Medulla oblongata (tissue), 1 donor: ENCODE data around the gene ARL6IP6.
A peak's percentile ranks its signal among the peaks of the same experiment; 100 is the strongest.

Source experiments
- DNase-seq: peaks from one replicate; pipeline ENCODE4 v3.0.0-alpha.2; 2015; ENCODE audit errors: extremely low spot score

ARL6IP6 gene

DNA sequence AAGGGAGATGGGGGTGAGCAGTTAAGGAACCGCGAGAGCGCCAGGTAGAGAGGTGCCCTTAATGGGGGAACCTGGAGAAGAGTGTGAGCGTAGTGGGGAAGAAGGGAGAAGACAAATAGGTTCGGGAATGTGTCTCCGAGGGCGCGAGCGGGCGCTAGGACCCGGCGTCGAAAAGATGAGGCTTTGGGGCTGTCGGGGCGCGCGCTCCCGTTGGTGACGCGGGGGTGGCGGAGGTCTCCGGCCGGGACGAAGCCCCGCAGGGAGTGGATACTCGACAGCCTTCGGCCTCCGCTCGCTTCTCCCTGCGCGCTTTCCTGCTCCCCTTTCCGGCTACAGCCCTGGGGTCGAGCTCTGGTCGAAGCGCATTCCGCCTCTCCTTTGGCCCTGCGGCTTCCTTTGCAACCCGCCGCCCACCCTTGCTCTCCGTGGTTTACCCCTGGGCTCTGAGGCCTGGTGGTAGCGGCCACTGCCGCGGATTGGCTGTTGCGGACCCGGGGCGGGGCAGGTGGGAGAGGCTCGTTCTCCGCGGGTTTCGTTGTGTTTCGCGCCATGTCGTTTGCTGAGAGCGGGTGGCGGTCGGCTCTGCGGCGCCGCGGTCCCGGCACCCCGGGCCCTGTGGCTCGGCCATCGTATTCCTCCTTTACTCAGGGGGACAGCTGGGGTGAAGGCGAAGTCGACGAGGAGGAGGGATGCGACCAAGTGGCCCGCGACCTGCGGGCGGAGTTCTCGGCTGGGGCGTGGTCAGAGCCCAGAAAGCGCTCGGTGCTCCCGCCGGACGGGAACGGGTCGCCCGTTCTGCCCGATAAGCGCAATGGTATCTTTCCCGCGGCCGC is at the start of gene ARL6IP6:
TSS of gene ARL6IP6 (plus strand) at position 545 of the 833 bp plus-strand sequence. CDS start at position 550, 5 bp downstream.
- DNase-seq, result peak; percentile 96

DNA sequence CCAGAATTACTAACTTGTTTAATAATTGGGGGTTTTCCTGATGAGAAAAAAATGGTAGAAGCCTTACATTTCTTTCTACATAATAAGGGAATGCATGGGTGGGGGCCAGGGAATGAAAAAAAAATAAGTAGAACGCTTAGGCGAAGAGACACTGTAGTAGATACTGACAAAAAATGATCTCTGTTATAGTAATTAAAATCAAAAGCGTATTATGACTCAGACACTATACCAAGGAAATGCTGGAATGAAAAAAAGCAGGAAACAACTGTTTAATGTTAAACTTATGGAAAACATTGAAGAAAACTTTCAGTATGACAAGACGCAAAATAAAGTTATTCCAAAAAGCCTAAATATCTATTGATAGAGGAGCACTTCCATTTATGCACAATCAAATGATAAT is 44.1 kb upstream of the ARL6IP6 start:
- no peak for DNase-seq

DNA sequence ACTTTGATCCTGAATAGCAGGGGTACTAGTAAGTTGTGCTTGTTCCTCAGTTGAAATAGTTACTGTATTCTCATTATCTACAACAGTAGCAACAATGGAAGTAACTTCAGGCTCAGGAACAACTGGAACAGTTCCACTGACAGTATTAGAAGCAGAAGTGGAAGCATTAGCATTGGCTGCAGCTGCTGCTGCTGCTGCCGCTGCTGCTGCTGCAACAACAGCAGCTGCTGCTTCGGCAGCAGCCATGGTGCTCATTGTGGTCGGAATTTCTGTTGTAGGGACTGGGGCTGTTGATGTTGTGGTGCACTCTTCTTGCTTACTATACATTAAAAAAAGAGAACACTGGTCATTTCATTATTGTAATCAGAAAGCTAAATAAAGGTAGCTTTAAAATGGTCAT is 42.0 kb upstream of the ARL6IP6 start:
- DNase-seq, result peak; percentile 5

DNA sequence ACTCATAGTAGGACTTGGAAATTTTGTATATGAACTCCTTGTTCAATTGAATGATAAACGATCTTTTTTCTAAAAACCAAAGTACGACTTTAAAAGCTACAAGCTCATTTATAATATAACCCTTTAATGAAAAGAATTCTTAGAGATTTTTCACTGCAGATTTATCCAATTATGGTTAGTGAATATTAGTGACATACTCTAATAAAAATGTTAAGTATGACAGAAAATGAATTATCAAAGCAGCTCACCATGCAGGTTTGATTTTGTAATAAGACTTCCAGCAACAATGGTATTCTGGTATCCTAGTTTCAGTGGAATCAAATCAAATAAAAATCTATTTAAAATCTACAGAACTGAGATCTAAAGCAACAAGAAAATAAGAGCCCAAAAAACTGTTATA is 39.6 kb upstream of the ARL6IP6 start:
- no peak for DNase-seq

DNA sequence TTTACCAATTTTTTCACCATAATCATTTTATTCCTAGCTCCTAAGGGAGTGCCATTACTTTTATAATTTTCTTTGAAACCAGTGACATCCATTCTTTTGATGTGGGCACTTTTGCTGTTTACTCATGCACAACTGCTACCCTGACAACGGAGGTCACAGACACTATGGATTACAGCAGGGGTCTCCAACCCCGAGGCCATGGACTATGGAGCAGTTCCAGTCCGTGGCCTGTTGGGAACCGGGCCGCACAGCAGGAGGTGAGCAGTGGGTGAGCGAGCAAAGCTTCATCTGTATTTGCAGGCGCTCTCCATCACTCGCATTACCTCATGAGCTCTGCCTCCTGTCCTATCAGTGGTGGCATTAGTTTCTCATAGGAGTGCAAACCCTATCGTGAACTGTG is 35.8 kb upstream of the ARL6IP6 start:
- DNase-seq, result no peak

DNA sequence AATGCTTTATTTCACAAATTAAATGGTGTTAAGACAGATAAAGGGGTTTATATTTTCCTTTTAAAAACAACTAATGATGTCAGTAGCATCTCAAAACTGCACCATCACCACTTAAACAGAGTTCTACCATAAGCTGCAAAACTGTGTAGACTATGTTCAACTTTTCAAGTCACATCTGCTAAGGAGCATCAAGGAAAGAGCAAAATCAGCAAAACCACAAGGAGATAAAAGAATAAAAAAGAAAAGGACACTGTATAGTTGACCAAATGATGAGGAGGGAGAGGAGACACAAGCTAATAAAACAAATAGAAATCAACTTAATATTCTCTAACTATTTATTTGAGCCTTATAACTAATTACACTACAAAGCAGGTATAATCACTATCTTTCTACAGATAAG is 35.0 kb upstream of the ARL6IP6 start:
- DNase-seq, result no peak

DNA sequence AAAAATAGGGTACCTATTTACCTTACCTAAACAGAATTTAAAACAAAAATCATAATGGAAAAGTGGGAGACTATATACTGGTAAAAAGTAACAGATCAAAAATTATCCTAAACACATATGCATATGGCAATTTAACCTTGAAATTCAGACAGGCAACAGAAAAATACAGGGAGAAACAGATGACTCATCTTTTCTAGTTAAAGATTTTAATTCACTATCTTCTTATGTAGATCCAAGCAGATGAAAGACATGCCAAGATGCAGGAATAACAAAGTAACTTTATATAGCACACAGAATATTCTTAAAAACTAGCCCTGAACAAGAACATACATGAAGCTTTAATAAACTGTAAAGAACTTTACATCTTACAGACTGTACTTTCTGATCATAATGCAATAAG is 32.1 kb upstream of the ARL6IP6 start:
- DNase-seq, result no peak

DNA sequence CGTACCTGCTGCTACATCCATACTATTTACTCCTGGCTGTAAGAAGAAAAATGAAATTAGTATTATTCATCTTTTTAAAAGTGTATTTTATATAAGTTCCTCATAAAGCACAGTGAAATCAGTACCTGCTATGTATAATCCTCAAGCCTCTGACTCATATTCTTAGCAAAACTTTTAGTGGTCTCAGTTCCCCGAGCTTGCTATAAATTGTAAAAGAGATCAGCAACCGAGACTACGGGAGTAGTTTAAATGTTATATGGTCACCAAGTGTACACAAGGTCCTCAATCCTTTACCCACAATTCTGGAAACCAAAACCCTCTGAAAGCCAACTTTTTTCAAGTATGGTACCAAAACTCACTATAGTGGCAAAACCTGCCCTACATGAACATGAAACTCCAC is 25.4 kb upstream of the ARL6IP6 start:
- DNase-seq, result no peak

DNA sequence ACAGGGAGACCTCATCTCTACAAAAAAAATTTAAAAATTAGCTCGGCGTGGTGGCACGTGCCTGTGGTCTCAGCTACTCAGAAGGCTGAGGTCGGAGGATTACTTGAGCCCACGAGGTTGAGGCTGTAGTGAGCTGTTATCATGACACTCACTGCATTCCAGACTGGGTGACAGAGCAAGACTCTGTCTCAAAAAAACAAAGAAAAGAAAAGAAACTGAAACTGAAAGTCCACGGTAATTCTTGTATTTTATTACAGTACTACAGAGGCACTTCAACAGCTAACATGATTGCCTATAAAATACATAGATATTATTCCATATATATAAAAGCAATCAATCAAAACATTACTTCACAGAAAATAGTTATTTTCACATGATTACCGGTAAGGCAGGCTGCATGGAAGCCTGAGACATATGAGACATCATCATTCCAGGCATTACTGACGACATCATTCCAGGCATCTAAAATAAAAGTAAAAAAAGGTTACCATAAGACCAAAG is 24.2 kb upstream of the ARL6IP6 start:
- peak; percentile 27 for DNase-seq

DNA sequence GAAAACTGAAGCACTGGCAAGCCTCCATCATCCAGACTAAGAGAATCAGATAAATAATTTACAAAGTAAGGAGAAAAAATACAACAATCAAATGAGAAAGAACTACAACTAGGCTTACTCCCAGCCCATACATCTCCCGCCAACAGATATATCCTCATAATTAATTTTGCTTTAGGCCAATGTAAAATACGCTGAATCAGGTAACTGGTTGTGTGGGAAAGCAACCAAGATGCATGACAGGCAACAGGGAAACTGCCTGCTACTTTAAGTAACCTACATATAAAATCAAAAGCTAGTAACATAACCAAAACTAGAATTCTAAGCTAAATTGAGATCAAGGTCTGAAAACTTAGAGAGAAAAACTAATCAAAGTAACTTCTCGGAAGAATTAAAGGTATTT is 22.7 kb upstream of the ARL6IP6 start:
- DNase-seq, result no peak

DNA sequence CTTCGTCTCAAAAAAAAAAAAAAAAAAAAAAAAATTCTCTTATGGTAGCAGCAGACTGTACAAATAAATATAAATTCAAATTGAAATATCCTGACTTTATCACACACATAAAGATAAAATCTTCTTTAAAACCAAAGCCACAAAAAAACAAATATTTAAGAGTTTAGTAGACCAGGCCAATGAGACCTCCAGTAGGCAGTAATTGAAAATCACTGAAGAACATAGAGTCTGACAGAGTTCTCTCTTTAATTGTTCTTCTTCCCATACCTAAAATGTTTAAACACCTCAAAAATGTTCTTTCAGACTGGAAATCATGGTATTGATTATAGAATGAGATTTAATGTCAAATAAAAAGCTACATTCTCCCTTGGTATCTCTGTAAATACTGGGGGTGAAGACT is 21.9 kb upstream of the ARL6IP6 start:
- DNase-seq, result no peak

DNA sequence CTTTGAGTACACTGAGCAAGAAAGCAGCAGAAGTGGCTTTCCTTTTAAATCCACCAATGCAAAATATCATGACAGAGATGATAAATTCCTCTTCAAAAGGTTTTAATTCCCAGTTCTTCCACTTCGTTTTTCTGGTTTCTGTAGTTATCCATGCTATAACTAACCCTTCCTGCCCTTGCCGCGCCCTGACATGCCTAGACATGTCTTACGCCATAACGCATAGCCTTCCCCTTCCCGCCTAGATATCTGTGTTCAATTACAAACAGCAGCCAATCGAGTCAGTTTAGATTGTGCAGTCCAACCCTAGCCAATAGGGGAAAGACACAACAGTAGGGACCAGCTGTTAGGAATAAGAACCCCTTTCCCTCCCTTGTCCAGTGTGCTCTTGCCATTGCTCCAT is 17.2 kb upstream of the ARL6IP6 start:
- DNase-seq, result no peak

DNA sequence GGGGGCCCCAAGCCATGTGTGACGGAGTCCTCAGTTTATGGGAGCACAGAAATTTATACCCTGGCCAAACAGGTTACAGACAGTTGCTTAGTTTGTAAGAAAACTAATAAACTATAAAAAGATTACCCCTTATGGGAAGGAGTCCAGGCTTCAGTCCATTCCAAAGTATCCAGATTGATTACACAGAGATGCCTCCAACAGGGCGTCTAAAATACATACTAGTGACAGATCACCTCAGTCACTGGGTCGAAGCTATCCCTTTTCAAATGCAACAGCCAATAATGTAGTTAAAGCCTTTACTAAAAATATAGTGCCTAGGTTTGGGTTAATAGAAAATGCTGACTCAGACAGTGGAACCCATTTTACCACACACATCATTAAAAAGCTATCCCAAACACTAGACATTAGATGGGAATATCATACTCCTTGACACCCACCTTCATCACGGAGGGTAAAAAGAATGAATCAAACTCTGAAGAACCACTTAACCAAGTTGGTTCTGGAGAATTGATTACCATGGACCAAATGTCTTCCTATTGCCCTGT is 11.9 kb upstream of the ARL6IP6 start:
- DNase-seq, result no peak

DNA sequence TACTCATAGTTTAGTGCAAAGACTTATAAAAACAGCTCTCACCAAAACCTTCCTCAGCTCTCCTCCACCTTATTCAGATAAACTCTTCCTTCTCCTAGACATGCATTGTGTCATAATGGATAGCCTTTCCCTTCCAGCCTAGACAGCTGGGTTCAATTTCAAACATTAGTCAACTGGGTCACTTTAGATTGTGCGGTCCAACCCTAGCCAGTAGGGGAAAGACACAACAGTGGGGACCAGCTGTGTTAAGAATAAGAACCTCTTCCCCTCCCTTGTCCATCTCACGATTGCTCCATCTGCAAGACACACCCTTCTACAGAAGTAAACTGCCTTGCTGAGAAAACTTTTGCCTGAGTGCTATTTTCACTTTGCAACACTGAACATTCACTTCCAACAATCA is 9.7 kb upstream of the ARL6IP6 start:
- no peak for DNase-seq

DNA sequence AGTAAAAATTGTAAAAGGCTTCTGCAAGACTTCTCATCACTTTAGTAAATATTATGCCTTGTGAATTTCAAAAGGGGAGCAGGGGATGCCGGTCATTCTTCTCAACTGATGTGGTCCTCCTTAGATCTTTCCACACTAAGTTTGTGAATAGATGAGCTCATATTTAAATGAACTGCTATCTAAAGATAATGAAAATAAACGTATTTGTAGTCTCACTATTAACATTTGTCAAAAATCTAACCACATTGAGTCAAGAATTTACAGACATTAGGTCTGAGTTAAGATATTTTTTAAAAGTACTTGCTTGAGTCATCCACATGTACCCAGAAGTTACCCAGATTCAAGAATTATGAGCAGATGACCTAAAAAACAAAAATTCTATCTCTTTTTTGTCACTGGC is 7.7 kb upstream of the ARL6IP6 start:
- DNase-seq, result no peak

DNA sequence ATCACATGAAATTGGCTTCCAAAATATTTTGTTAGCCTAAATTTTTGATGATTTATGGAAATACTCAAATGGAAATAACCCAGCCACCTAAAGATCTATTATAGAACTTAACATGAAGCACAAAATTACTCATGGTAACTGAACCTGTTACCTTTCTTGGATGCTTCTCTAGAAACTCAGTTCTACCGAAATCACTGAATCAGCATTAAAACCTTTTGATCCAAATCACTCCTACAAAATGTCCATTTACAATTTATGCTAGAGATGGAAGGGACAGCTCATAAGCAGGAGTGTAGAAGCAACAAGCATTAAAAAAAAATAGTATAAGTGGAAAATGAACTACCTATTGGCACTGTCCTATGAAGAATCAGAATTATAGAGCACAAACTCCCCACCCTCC is 3.3 kb upstream of the ARL6IP6 start:
- no peak for DNase-seq

DNA sequence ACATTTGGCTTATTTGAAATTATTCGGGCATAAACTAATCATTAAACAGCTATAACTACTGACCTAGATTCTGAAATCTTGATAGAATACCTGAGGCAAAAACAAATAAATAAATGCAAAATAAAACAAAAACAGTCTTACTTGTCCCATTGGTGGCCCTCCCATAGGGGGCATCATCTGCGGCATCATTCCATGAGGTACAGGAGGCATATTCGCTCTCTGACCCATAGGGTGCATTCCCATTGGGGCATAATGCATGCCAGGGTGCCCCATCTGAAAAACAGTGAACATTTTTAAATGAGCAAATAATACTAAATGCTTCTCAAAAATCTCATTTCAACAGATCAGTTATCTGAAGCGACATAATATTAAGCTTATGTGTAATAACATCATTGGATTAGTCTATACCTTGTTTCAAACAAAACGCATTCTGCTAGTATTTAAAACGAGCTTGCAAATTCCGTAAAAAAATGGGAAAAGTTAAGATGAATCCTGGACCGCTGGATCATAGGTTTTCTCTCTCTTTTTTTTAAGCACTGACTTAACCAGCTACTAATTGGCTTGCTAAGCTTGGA is 2.5 kb upstream of the ARL6IP6 start:
- no peak for DNase-seq

DNA sequence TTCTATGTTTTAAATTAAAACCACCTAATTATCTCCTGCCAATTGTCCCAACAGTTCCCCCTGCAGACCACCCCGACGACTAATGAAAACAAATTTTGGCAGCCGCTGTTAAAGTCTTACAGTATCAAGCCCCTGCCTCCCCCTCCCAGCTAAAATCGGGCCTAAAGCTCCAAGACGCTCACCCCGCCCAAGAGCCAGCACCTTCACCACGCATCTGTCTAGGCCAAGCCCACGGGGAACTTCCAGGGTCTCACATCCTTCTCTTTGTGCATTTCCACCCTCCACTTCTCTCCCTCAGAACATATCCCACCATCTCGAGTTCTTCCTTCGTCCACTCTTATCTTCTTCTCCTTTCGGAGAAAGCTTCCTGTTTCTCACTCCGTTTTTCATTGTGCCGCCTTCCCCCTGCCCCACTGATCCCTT is 1.6 kb upstream of the ARL6IP6 start:
- DNase-seq, result peak; percentile 43

DNA sequence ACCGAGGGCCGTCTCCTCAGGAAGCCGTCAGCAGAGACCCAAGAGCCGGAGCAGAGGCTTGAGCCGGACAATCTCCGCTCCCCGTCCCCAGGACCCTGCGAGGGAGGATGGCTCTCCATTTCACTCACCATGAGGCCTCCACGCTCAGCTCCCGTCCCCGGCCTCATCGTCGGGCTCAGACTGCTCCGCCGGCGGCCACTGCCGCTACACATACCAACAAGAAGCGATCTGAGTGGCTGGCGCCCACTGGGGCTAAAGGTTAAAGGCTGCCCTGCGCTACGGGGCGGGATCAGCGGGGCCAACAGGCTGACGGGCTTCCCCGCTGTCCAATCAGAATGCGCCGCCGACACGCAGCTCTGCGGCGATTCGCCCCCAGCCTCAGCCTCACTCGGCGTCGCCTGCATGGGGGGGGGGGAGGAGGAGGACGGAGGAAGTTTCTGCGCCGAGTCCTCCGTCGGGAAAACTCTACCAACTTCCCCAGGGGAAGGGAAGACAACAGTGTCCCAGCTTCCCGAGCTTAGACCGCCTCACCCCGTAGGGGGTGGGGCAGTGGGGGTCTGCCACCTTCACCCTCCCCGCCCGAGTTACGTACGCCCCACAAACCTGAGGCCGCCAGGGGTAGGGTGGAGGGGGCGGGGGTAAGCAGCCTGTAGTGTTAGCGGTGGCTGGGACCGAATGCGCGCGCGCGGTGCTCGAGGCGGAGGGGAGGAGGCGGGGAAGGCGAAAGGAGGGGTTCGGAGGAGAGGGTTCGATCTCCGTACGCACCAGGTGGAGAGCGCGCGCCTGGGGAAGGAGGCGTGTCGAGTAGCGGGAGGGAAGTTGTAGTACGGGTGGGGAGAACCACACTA is 968 bp upstream of the ARL6IP6 start, which contains the start of gene PRPF40A:
TSS of gene PRPF40A (minus strand) at position 234 of the 848 bp plus-strand sequence. CDS start at position 212, 22 bp downstream.
- DNase-seq, result peak; percentile 99

DNA sequence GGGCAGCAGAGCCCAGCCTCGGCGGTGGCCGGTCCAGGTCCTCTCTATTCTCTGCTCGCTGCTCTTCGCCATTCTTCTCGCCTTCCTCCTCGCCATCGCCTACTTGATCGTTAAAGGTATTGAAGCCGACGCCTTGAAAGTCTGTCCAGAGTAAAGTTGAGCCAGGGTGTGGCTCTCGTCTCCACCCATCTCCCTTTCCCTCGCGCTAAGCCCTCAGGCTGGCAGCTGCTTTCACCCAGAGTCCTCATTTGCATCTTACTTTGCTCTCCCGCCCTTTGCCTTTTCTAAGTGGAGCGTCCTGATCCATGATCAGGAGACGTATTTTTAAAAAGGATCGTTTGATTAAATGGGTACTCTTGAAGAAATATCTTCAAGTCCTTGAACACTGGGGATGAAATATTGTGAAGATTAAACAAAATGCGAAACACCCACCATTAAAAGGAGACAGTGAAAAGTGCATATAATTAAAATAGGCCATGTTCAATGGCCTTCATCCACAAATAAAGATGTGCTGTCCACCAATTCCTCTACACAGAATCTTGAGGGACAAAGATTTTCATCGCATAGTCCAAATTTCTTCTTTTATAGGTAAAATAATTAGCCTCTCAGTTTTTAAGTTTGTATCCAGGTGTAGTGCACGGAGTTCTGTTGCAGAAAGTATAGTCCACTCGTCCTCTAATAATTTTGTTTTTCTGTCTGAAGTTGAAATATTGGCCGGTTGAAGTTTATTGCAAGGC is 657 bp downstream of the ARL6IP6 start:
- DNase-seq, result peak; percentile 28

DNA sequence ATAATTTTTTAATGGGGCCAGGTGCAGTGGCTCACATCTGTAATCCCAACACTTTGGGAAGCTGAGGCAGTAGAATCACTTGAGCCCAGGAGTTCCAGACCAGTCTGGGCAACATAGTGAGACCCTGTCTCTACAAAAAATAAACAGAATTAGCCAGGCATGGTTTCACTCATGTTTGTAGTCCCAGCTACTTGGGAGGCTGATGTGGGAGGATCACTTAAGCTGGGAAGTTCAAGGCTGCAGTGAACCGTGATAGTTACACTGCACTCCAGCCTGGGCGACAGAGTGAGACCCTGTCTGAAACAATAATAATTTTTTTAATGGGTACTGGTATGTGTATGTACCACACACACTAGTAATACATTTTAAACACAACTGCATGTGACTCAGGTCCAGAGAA is 2.4 kb downstream of the ARL6IP6 start:
- no peak for DNase-seq
